H1 (cell line): ENCODE results near the gene TPO. TPM values are rescaled to one million over a fixed set of nuclear protein-coding genes. Genes with fewer than 3 reads are reported as not detected.

ENCODE experiments used
- CTCF ChIA-PET: fragments of 300-600 bp; sonication (Branson Sonifier 250); formaldehyde crosslinking; loops from one replicate; lab custom pipeline; 2021; ENCODE audit not compliant: partially characterized antibody; lab: Charles Lee
- POLR2A ChIA-PET: fragments of 300-600 bp; sonication (Branson Sonifier 250); formaldehyde crosslinking; loops from one replicate; lab custom pipeline; 2021; ENCODE audit warnings: inconsistent platforms; ENCODE audit not compliant: partially characterized antibody; lab: Charles Lee
- DNase-seq, 2 experiments: peaks; one replicate each; pipeline versions ENCODE4 v3.0.0 to v3.0.0-alpha.2; 2010 to 2022; ENCODE audit warnings: low spot score in 2 of 2, low read depth in 1 of 2, mixed read lengths in 1 of 2
- FAIRE-seq: peaks from 2 replicates; lab custom pipeline; 2011; peaks lifted over from hg19 to GRCh38; lab: Jason Lieb, UNC
- H2AFZ ChIP-seq: 2 replicates; pipeline ENCODE4 v1.8.1; 2012; ENCODE audit warnings: low read length, inconsistent platforms
- H2AK5ac ChIP-seq: 2 replicates; pipeline ENCODE4 v1.6.1; 2013; ENCODE audit warnings: low read depth, low read length
- H2BK120ac ChIP-seq: replicated peaks from 2 replicates; pipeline ENCODE3; 2013; ENCODE audit warnings: low read depth, low read length, inconsistent platforms
- H2BK12ac ChIP-seq: 2 replicates; pipeline ENCODE4 v1.6.1; 2013; ENCODE audit warnings: low read depth, low read length
- H2BK15ac ChIP-seq: 2 replicates; pipeline ENCODE4 v1.6.1; 2013; ENCODE audit warnings: low read length
- H2BK20ac ChIP-seq: 2 replicates; pipeline ENCODE4 v1.6.1; 2013; ENCODE audit warnings: low read length
- H2BK5ac ChIP-seq: 2 replicates; pipeline ENCODE4 v1.6.1; 2013; ENCODE audit warnings: low read depth, low read length
- H3K14ac ChIP-seq: 2 replicates; pipeline ENCODE4 v1.6.1; 2013; ENCODE audit warnings: inconsistent platforms; ENCODE audit not compliant: insufficient read length
- H3K18ac ChIP-seq: 2 replicates; pipeline ENCODE4 v1.6.1; 2013; ENCODE audit warnings: low read length; ENCODE audit errors: extremely low read depth
- H3K23ac ChIP-seq: 2 replicates; pipeline ENCODE4 v1.6.1; 2013; ENCODE audit warnings: inconsistent platforms; ENCODE audit not compliant: insufficient read length
- H3K23me2 ChIP-seq: 2 replicates; pipeline ENCODE4 v1.6.1; 2013; ENCODE audit warnings: low read depth, low read length
- H3K27ac ChIP-seq: 2 replicates; pipeline ENCODE4 v1.6.1; 2011; ENCODE audit warnings: low read depth, low read length, inconsistent platforms
- H3K27me3 ChIP-seq, 4 experiments: replicated peaks in 1 of 4; 1 replicate in 1 of 4; 2 replicates in 3 of 4; pipeline versions ENCODE4 v1.6.1 to v1.8.1; 2011 to 2013; ENCODE audit warnings: low read length in 3 of 4, mild to moderate bottlenecking in 3 of 4, inconsistent platforms in 2 of 4, mixed read lengths in 2 of 4, moderate library complexity in 1 of 4; ENCODE audit not compliant: control insufficient read depth in 3 of 4, insufficient read depth in 3 of 4; ENCODE audit errors: extremely low read depth in 1 of 4
- H3K36me3 ChIP-seq, 4 experiments: 2 replicates each; pipeline versions ENCODE4 v1.6.1 to v1.8.1; 2011 to 2013; ENCODE audit warnings: mild to moderate bottlenecking in 4 of 4, low read length in 3 of 4, moderate library complexity in 2 of 4, control low read depth in 1 of 4, inconsistent platforms in 1 of 4; ENCODE audit not compliant: insufficient read depth in 4 of 4, control insufficient read depth in 2 of 4
- H3K4ac ChIP-seq: replicated peaks from 2 replicates; pipeline ENCODE3; 2013; ENCODE audit warnings: low read length, low read depth, mixed read lengths, inconsistent platforms; ENCODE audit not compliant: insufficient read length
- H3K4me1 ChIP-seq, 4 experiments: replicated peaks in 1 of 4; 1 replicate in 1 of 4; 2 replicates in 3 of 4; pipeline versions ENCODE4 v1.6.1 to v1.8.1; 2011 to 2013; ENCODE audit warnings: low read length in 3 of 4, inconsistent platforms in 2 of 4, mixed read lengths in 1 of 4; ENCODE audit not compliant: insufficient read depth in 4 of 4, control insufficient read depth in 3 of 4
- H3K4me2 ChIP-seq, 2 experiments: 2 replicates each; pipeline versions ENCODE4 v1.6.1 to v1.8.1; 2011 to 2013; ENCODE audit warnings: low read depth in 2 of 2, low read length in 2 of 2, control low read depth in 1 of 2, inconsistent platforms in 1 of 2, mild to moderate bottlenecking in 1 of 2; ENCODE audit not compliant: insufficient read depth in 1 of 2
- H3K4me3 ChIP-seq, 4 experiments: fragments of 200-600, 300-600 bp in 1 of 4; sonication (generic), shearing (Covaris generic), sonication (Bioruptor Twin) in 1 of 4; 2 replicates each; pipeline versions ENCODE4 v1.5.1 to v1.8.1; 2011 to 2016; ENCODE audit warnings: low read length in 4 of 4, low read depth in 3 of 4, control low read depth in 2 of 4, inconsistent platforms in 2 of 4, mild to moderate bottlenecking in 2 of 4, mixed read lengths in 1 of 4, moderate library complexity in 1 of 4; ENCODE audit not compliant: insufficient read depth in 2 of 4; ENCODE audit errors: extremely low read depth in 1 of 4
- H3K56ac ChIP-seq: replicated peaks from 2 replicates; pipeline ENCODE3; 2013; ENCODE audit warnings: low read depth, mild to moderate bottlenecking, mixed read lengths, low read length, inconsistent platforms; ENCODE audit not compliant: insufficient read length
- H3K79me1 ChIP-seq: 2 replicates; pipeline ENCODE4 v1.6.1; 2013; ENCODE audit warnings: low read depth, low read length, control low read depth
- H3K79me2 ChIP-seq, 2 experiments: 2 replicates each; pipeline versions ENCODE4 v1.6.1 to v1.8.1; 2012 to 2013; ENCODE audit warnings: low read length in 2 of 2, mild to moderate bottlenecking in 2 of 2, inconsistent platforms in 1 of 2; ENCODE audit not compliant: insufficient read depth in 2 of 2, control insufficient read depth in 1 of 2
- H3K9ac ChIP-seq, 4 experiments: replicated peaks in 1 of 4; 1 replicate in 1 of 4; 2 replicates in 3 of 4; pipeline versions ENCODE4 v1.6.1 to v1.8.1; 2011 to 2013; ENCODE audit warnings: low read depth in 3 of 4, low read length in 3 of 4, control low read depth in 2 of 4, mild to moderate bottlenecking in 2 of 4, moderate library complexity in 2 of 4, inconsistent platforms in 1 of 4; ENCODE audit errors: extremely low read depth in 1 of 4
- H3K9me3 ChIP-seq, 2 experiments: 2 replicates each; pipeline versions ENCODE4 v1.6.1 to v1.8.1; 2012 to 2013; ENCODE audit warnings: mild to moderate bottlenecking in 2 of 2, moderate library complexity in 2 of 2, control low read depth in 1 of 2, inconsistent platforms in 1 of 2, low read depth in 1 of 2, low read length in 1 of 2, mixed read lengths in 1 of 2; ENCODE audit not compliant: insufficient read depth in 2 of 2
- H4K20me1 ChIP-seq, 2 experiments: replicated peaks in 1 of 2; 2 replicates each; pipeline versions ENCODE3 to v1.8.1; 2011 to 2013; ENCODE audit warnings: inconsistent platforms in 2 of 2, low read length in 2 of 2, mild to moderate bottlenecking in 1 of 2; ENCODE audit not compliant: insufficient read depth in 2 of 2, control insufficient read depth in 1 of 2
- H4K5ac ChIP-seq: 2 replicates; pipeline ENCODE4 v1.6.1; 2013; ENCODE audit warnings: low read length, low read depth, mixed read lengths, inconsistent platforms; ENCODE audit not compliant: insufficient read length
- H4K8ac ChIP-seq: 2 replicates; pipeline ENCODE4 v1.8.0; 2013; ENCODE audit warnings: mild to moderate bottlenecking, moderate library complexity, low read length, inconsistent platforms; ENCODE audit not compliant: insufficient read depth; ENCODE audit errors: extremely low read depth
- H4K91ac ChIP-seq: replicated peaks from 2 replicates; pipeline ENCODE3; 2013; ENCODE audit warnings: low read length, mixed read lengths, inconsistent platforms; ENCODE audit not compliant: insufficient read length
- EZH2 ChIP-seq: fragments of 200-600 bp; sonication (generic); IDR thresholded peaks from 2 replicates; pipeline ENCODE4 v1.7.1; 2012; ENCODE audit warnings: low read depth, mild to moderate bottlenecking, moderate library complexity, low read length, inconsistent platforms; ENCODE audit not compliant: severe bottlenecking
- SIRT6 ChIP-seq: IDR thresholded peaks from one replicate; pipeline ENCODE4 v1.7.1; 2012; ENCODE audit warnings: low read length, inconsistent platforms
- WGBS, 2 experiments: shearing (Covaris generic) in 1 of 2; methylation state at CpG; one replicate each; pipeline versions ENCODE4 v1.1.6 to v1.1.7; 2013 to 2015; ENCODE audit warnings: low lambda C conversion rate in 2 of 2, mixed read lengths in 2 of 2, inconsistent platforms in 1 of 2, low coverage in 1 of 2, missing lambda C conversion rate in 1 of 2; ENCODE audit not compliant: insufficient replicate concordance in 2 of 2, insufficient coverage in 1 of 2, insufficient read length in 1 of 2; ENCODE audit errors: extremely low coverage in 1 of 2, missing lambda C conversion rate in 1 of 2; 5-methylcytosine and 5-hydroxymethylcytosine counted together
- polyA plus RNA-seq, 7 experiments: library from polyadenylated mRNA; depleted of rRNA in 3 of 7; stranded (reverse) in 5 of 7; unstranded in 2 of 7; fragments of >200 nt in 5 of 7; fragments of 200-250 nt in 2 of 7; gene quantifications; 1 replicate in 5 of 7; 2 replicates in 1 of 7; 4 replicates in 1 of 7; pipeline versions ENCODE4 v1.2.1 to v1.2.3, GENCODE V29; 2011 to 2013; ENCODE audit warnings: missing spikeins in 2 of 7, mixed read lengths in 2 of 7
- total RNA-seq: library from RNA; stranded (reverse); fragmentation: NEBNext Ultra II Directional; extraction: Animal tissue kit (Norgen Biotek cat#: 25700); gene quantifications from 2 replicates; pipeline ENCODE4 v1.2.1, GENCODE V29; 2021

Gene TPO
- total and polyA plus RNA-seq, 2 of the 8 experiments (the other 6 are each of a cell fraction or from before 2014, with no cell fraction given): not detected

- H3K23ac ChIP-seq: no peak overlapping the region
- H2BK120ac ChIP-seq: no peak overlapping the region
- TF ChIP-seq SIRT6 (no peak), EZH2 (no peak)
- no peaks in the 10 kb centered on the region for H3K79me1 ChIP-seq
- no peak overlapping the region for H3K9ac ChIP-seq
- no peak overlapping the region for H3K14ac ChIP-seq
- no peaks in the 10 kb centered on the region for H3K9me3 ChIP-seq
- H4K5ac ChIP-seq: no peak overlapping the region
- ChIA-PET CTCF (interaction anchor here (0.6 to 4.7 kb wide), 21 partner anchors 9 to 882 kb away, joined by 3 to 18 read pairs (median 4); no protein-coding TSS in a partner anchor), POLR2A (interaction anchor here (1.0 kb wide), 1 partner anchor 164 kb away, joined by 4 read pairs; no protein-coding TSS in a partner anchor)
- no peak overlapping the region for H2BK20ac ChIP-seq
- no peaks in the 10 kb centered on the region for H3K4me1 ChIP-seq
- WGBS, 2 experiments: 91% methylated on average over 4 of the region's 4 CpGs; no CpG with 5 or more reads in 1 of the 2 experiments
- H3K23me2 ChIP-seq: peaks cover 5% of the 10 kb centered on the region; the same call in 1 of the 2 replicates
- no peak overlapping the region for H3K4me3 ChIP-seq
- DNase-seq: no peak
- no peak overlapping the region for H3K18ac ChIP-seq
- H4K8ac ChIP-seq: no peak overlapping the region
- H2BK12ac ChIP-seq: no peak overlapping the region
- no peak overlapping the region for H4K91ac ChIP-seq
- no peak overlapping the region for H3K56ac ChIP-seq
- H2AFZ ChIP-seq: no peak overlapping the region
- H3K4ac ChIP-seq: no peak overlapping the region
- no peak overlapping the region for H2BK15ac ChIP-seq
- H3K79me2 ChIP-seq: no peaks in the 10 kb centered on the region
- H3K36me3 ChIP-seq: no peaks in the 10 kb centered on the region
- FAIRE-seq: no peak
- no peak overlapping the region for H2AK5ac ChIP-seq
- H4K20me1 ChIP-seq: peaks cover 2 to 7% of the 10 kb centered on the region in 2 experiments
- H3K4me2 ChIP-seq: no peak overlapping the region
- H3K27ac ChIP-seq: no peak overlapping the region
- no peak overlapping the region for H2BK5ac ChIP-seq
- no peaks in the 10 kb centered on the region for H3K27me3 ChIP-seq
These were observed 131.3 kb downstream of the TPO start for GRCh38 chr2:1544478-1545069.
